ENCODE measurements around the gene FEM1A. TPM values are rescaled to one million over a fixed set of nuclear protein-coding genes. Genes with fewer than 3 reads are reported as not detected.

FEM1A gene
- total and polyA plus RNA-seq, 9 of the 15 experiments (the other 6 are each of a cell fraction or from before 2014, with no cell fraction given) = 0.08 to 19.0 (median 6.8) TPM

DNA sequence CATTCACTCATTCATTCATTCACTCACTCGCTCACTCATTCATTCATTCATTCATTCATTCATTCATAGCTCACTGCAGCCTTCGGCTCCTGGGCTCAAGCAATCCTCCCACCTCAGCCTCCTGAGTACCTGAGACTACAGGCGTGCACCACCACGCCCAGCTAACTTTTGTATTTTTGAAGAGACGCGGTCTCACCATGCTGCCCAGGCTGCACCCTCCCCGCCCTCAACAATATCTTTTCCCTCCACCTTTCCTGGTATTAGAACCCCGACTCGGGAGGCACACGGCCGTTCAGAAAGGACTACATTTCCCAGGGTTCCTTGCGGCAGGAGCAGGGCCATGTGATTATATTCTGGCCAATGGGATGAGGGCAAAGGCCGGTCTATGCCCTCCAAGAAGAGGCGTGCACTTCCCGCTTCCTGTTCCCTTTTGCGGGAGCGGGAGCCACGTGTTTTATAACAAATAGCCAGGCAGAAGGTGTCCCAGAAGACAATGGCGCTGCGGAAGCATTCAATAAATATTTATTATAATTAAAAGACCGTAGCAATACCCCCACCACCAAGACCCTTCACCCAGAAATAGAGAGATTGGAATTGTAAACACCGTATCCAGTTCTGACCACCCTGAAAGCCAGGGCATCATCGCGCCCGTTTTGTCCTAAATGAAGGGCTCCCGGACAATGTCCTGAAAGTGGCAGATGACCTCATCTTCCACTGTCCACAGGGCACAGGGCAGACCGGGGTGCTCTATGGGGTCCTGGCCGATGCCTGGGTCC, 24.1 kb downstream of the FEM1A start (continued):
- TF ChIP-seq, protein P1, sequence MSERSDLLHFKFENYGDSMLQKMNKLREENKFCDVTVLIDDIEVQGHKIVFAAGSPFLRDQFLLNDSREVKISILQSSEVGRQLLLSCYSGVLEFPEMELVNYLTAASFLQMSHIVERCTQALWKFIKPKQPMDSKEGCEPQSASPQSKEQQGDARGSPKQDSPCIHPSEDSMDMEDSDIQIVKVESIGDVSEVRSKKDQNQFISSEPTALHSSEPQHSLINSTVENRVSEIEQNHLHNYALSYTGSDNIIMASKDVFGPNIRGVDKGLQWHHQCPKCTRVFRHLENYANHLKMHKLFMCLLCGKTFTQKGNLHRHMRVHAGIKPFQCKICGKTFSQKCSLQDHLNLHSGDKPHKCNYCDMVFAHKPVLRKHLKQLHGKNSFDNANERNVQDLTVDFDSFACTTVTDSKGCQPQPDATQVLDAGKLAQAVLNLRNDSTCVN (CRISPR knock-in tag; IDR thresholded peaks at IDR 0.05) = no peak
- TF ChIP-seq, protein P2, sequence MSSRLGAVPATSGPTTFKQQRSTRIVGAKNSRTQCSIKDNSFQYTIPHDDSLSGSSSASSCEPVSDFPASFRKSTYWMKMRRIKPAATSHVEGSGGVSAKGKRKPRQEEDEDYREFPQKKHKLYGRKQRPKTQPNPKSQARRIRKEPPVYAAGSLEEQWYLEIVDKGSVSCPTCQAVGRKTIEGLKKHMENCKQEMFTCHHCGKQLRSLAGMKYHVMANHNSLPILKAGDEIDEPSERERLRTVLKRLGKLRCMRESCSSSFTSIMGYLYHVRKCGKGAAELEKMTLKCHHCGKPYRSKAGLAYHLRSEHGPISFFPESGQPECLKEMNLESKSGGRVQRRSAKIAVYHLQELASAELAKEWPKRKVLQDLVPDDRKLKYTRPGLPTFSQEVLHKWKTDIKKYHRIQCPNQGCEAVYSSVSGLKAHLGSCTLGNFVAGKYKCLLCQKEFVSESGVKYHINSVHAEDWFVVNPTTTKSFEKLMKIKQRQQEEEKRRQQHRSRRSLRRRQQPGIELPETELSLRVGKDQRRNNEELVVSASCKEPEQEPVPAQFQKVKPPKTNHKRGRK (tag; IDR thresholded peaks at IDR 0.05) = no peak
- TF ChIP-seq ESRRB (CRISPR knock-in tag; IDR thresholded peaks at IDR 0.05; ENCODE audit: borderline replicate concordance) (no peak), KDM2B (CRISPR knock-in tag; IDR thresholded peaks at IDR 0.05) (no peak), GTF2A2 (tag; IDR thresholded peaks at IDR 0.05) (no peak), POLR2H (tag; IDR thresholded peaks at IDR 0.05; ENCODE audit: low read depth) (no peak; the same call in 1 of the 2 replicates), SRSF3 (IDR thresholded peaks at IDR 0.05; ENCODE audit: insufficient read depth, low read length) (no peak), MCM3 (IDR thresholded peaks at IDR 0.05) (no peak), ZNF311 (CRISPR knock-in tag; IDR thresholded peaks at IDR 0.05) (no peak; the same call in 1 of the 2 replicates), CEBPG (CRISPR knock-in tag; IDR thresholded peaks at IDR 0.05) (no peak), CEBPG (tag; conservative IDR thresholded peaks at IDR 0.05 in 1 of 2, IDR thresholded peaks at IDR 0.05 in 1 of 2) (no peak), ZNF3 (CRISPR knock-in tag; IDR thresholded peaks at IDR 0.05) (no peak), TCF3 (CRISPR knock-in tag; IDR thresholded peaks at IDR 0.05) (peak; percentile 31; the same call in 1 of the 2 replicates), XRCC3 (IDR thresholded peaks at IDR 0.05) (no peak), ARNT (IDR thresholded peaks at IDR 0.05) (0 out of 4 replicates have a peak, but pooled peaks of 1 of the 2 experiments have one; percentile 48), CAMTA2 (CRISPR knock-in tag; conservative IDR thresholded peaks at IDR 0.05) (0 out of 2 replicates have a peak, but pooled peaks have one; percentile 9), U2AF2 (optimal IDR thresholded peaks at IDR 0.05; ENCODE audit: low read depth, low read length) (no peak), SMAD1 (IDR thresholded peaks at IDR 0.05; ENCODE audit: low read depth, low read length, partially characterized antibody) (no peak), LCOR (CRISPR knock-in tag; IDR thresholded peaks at IDR 0.05) (no peak)
- TF ChIP-seq, protein P3, sequence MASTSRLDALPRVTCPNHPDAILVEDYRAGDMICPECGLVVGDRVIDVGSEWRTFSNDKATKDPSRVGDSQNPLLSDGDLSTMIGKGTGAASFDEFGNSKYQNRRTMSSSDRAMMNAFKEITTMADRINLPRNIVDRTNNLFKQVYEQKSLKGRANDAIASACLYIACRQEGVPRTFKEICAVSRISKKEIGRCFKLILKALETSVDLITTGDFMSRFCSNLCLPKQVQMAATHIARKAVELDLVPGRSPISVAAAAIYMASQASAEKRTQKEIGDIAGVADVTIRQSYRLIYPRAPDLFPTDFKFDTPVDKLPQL (IDR thresholded peaks at IDR 0.05; ENCODE audit: extremely low read depth, insufficient read length) = no peak
- TF ChIP-seq, protein P4, sequence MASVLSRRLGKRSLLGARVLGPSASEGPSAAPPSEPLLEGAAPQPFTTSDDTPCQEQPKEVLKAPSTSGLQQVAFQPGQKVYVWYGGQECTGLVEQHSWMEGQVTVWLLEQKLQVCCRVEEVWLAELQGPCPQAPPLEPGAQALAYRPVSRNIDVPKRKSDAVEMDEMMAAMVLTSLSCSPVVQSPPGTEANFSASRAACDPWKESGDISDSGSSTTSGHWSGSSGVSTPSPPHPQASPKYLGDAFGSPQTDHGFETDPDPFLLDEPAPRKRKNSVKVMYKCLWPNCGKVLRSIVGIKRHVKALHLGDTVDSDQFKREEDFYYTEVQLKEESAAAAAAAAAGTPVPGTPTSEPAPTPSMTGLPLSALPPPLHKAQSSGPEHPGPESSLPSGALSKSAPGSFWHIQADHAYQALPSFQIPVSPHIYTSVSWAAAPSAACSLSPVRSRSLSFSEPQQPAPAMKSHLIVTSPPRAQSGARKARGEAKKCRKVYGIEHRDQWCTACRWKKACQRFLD (CRISPR knock-in tag; IDR thresholded peaks at IDR 0.05) = peak; percentile 57; the same call in 1 of the 2 replicates
- TF ChIP-seq, protein P5, sequence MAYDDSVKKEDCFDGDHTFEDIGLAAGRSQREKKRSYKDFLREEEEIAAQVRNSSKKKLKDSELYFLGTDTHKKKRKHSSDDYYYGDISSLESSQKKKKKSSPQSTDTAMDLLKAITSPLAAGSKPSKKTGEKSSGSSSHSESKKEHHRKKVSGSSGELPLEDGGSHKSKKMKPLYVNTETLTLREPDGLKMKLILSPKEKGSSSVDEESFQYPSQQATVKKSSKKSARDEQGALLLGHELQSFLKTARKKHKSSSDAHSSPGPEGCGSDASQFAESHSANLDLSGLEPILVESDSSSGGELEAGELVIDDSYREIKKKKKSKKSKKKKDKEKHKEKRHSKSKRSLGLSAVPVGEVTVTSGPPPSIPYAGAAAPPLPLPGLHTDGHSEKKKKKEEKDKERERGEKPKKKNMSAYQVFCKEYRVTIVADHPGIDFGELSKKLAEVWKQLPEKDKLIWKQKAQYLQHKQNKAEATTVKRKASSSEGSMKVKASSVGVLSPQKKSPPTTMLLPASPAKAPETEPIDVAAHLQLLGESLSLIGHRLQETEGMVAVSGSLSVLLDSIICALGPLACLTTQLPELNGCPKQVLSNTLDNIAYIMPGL (CRISPR knock-in tag; IDR thresholded peaks at IDR 0.05) = no peak
